NCI-H2107 treated with DMSO at 0.1 percent for 48 hours (cell line): Measurements from ENCODE around the gene GSE1.

ENCODE experiments used
- DNase-seq: peaks from one replicate; lab custom pipeline; 2025; ENCODE audit not compliant: unreplicated experiment; lab: John Stamatoyannopoulos, UW

GSE1 gene

GRCh38 chr16:85718153-85718477, 105.0 kb downstream of the GSE1 start:
- no peak for DNase-seq

GRCh38 chr16:85718682-85719081, 105.6 kb downstream of the GSE1 start:
- DNase-seq, result peak; percentile 27

DNA sequence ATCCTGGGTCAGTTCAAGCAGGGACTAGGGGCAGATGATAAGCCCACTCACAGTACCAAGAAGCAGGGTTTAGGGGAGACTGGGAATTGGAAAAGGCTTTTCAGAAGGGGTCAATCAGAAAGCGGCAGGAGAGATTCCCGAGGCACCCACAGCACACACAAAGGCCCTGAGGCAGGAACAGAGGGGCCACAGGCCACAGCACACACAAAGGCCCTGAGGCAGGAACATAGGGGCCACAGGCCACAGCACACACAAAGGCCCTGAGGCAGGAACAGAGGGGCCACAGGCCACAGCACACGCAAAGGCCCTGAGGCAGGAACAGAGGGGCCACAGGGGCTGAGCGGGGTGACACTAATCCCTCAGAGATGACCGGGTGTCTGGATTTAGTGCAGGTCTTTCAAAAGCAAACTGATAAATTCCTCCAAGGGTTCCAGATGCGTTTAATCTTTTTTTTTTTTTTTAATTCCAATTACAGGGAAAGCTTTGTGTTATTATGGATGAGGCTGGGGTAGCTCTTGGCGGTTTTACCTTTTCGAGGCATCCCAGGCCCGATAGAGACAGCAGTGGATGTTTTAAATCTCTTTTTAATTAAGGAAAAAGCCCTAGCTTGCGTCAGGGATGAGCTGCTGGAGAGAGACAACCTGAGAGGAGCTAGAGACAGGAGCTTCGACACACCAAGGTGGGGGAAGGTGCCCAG, 106.6 kb downstream of the GSE1 start:
- no peak for DNase-seq

DNA sequence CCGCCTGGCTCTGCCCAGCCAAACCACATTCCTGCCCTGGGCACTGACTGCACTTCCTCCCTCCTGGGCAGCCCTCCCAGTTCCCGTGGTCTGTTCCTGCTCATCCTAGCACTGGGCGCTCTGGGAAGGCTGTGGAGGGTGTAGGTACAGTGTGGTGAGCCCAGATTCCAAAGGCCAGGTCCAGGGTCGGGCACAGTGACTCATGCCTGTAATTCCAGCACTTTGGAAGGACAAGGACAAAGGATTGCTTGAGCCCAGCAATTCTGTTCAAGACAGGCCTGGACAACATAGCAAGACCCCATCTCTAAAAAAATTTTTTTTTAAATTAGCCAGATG, 107.1 kb downstream of the GSE1 start:
- DNase-seq, result no peak

- peak; percentile 78 for DNase-seq
Observed at GRCh38 chr16:85722128-85722893, 109.2 kb downstream of the GSE1 start.

DNA sequence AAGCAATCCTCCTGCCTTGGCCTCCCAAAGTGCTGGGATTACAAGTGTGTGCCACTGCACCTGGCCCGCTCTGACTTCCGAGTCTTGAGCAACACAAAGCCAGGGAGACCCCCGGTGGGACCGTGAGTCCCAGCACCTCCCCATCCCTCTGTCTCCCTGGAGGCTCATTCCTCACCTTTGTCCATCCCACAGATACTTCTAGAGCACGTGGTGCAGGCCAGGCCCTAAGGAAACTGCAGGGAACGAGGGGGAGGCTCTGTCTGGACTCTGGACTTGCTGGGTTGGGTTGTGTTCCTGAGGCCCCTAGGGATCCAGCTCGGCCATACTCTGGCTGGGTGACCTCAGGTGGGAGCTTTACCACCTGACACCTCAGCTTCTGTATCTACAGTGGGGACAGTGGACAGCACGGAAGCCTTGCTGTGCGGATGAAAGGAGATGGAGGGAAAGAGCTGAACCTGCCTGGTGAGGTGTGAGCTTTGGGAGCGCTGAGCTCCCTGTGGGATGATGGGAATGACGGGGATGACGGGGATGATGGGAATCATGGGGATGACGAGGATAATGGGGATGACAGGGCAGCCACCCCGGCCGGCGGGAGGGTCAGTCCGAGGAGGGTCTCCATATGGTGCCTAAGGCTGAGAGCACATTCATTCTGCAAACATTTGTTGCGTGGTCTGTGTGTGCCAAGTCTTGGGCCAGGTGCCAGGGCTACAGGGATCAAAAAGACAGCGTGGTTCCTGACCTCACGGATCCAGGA, 111.2 kb downstream of the GSE1 start:
- no peak for DNase-seq

DNA sequence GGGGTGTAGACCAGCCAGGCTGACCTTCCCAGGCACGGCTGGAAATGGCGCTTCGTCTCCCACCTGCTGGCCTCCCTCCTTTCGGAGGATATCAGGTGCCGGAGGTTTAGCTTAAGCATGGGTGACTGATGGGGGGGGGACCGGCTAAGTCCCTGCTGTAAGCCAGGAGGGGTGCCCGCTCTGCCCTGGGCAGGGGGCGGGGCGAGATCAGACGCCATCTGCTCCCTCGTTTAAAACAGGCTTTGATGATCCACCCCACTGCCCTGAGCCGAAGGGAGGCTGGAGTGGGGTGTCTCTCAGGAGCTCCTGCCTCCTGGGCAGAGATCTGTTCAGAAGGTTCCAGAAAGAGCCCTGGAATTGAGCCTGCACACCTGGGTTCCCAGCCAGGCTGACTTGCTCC, 111.8 kb downstream of the GSE1 start:
- no peak for DNase-seq
